ENCODE results near the gene HES2.

DNA sequence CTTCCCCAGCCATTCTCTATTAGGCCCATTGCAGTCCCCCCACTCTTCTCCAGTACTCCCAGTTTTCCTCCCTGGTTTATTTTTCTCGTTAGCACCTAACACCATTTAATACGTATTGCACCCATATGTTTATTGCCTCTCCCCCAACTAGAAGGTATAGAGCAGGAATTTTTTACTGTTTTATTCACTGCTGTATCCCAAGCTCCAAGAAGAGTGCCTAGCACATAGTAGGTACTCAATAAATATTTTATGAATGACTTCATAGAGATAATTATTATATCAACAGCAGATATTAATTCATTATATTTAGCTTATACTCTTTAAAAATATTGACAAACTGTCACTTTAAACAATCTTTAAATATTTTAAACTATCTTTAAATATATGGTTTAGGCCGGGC lies 20.4 kb downstream of the HES2 start:
- TF ChIP-seq, protein P1, sequence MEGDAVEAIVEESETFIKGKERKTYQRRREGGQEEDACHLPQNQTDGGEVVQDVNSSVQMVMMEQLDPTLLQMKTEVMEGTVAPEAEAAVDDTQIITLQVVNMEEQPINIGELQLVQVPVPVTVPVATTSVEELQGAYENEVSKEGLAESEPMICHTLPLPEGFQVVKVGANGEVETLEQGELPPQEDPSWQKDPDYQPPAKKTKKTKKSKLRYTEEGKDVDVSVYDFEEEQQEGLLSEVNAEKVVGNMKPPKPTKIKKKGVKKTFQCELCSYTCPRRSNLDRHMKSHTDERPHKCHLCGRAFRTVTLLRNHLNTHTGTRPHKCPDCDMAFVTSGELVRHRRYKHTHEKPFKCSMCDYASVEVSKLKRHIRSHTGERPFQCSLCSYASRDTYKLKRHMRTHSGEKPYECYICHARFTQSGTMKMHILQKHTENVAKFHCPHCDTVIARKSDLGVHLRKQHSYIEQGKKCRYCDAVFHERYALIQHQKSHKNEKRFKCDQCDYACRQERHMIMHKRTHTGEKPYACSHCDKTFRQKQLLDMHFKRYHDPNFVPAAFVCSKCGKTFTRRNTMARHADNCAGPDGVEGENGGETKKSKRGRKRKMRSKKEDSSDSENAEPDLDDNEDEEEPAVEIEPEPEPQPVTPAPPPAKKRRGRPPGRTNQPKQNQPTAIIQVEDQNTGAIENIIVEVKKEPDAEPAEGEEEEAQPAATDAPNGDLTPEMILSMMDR (IDR thresholded peaks at IDR 0.05) = no peak
- TF ChIP-seq POLR2A (IDR thresholded peaks at IDR 0.05) (no peak), EP300 (IDR thresholded peaks at IDR 0.05) (no peak)
